Stimulated activated naive CD8-positive, alpha-beta T cell treated with anti-CD3 and anti-CD28 coated beads, Interleukin-15, Interleukin-2, amounts not matched to agents 100 ng/mL and 50 ng/mL, for 24 hours (primary cell): ENCODE data around the gene UGT1A5.
"Not testable (repeated sequence)": the region's sequence is repeated elsewhere in the genome, so short reads cannot be mapped to it uniquely, and the experiment has no call there.

Experiments used
- H3K27ac Mint-ChIP-seq: one replicate; pipeline ENCODE4 v1.8.0; 2021; ENCODE audit warnings: mild to moderate bottlenecking, mixed read lengths
- H3K27me3 Mint-ChIP-seq: one replicate; pipeline ENCODE4 v1.8.0; 2021; ENCODE audit warnings: mixed read lengths
- H3K36me3 Mint-ChIP-seq: one replicate; pipeline ENCODE4 v1.8.0; 2021; ENCODE audit warnings: low read depth, mixed read lengths
- H3K4me1 Mint-ChIP-seq: one replicate; pipeline ENCODE4 v1.8.0; 2021; ENCODE audit warnings: low read depth, mixed read lengths
- H3K4me3 Mint-ChIP-seq: one replicate; pipeline ENCODE4 v1.8.0; 2021; ENCODE audit warnings: mild to moderate bottlenecking, mixed read lengths
- H3K9me3 Mint-ChIP-seq: one replicate; pipeline ENCODE4 v1.8.0; 2021; ENCODE audit warnings: mixed read lengths

UGT1A5 gene

DNA sequence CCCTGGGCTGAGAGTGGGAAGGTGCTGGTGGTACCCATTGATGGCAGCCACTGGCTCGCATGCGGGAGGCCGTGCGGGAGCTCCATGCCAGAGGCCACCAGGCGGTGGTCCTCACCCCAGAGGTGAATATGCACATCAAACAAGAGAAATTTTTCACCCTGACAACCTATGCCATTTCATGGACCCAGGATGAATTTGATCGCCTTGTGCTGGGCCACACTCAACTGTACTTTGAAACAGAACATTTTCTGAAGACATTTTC is 34.5 kb downstream of the UGT1A5 start:
- H3K4me3 Mint-ChIP-seq = no peak overlapping the region
- H3K27me3 Mint-ChIP-seq = peaks cover 13% of the 10 kb centered on the region
- H3K36me3 Mint-ChIP-seq = no peaks in the 10 kb centered on the region
- no peaks in the 10 kb centered on the region for H3K4me1 Mint-ChIP-seq
- H3K9me3 Mint-ChIP-seq = peaks cover 11% of the 10 kb centered on the region
- H3K27ac Mint-ChIP-seq = no peak overlapping the region

- H3K4me1 Mint-ChIP-seq, H3K36me3 Mint-ChIP-seq, H3K4me3 Mint-ChIP-seq, H3K27ac Mint-ChIP-seq: not testable (repeated sequence)
- Mint-ChIP-seq H3K9me3 (peaks cover 11% of the 10 kb centered on the region), H3K27me3 (peaks cover 19% of the 10 kb centered on the region)
Observed at GRCh38 chr2:233750689-233751088, 38.0 kb downstream of the UGT1A5 start.

DNA sequence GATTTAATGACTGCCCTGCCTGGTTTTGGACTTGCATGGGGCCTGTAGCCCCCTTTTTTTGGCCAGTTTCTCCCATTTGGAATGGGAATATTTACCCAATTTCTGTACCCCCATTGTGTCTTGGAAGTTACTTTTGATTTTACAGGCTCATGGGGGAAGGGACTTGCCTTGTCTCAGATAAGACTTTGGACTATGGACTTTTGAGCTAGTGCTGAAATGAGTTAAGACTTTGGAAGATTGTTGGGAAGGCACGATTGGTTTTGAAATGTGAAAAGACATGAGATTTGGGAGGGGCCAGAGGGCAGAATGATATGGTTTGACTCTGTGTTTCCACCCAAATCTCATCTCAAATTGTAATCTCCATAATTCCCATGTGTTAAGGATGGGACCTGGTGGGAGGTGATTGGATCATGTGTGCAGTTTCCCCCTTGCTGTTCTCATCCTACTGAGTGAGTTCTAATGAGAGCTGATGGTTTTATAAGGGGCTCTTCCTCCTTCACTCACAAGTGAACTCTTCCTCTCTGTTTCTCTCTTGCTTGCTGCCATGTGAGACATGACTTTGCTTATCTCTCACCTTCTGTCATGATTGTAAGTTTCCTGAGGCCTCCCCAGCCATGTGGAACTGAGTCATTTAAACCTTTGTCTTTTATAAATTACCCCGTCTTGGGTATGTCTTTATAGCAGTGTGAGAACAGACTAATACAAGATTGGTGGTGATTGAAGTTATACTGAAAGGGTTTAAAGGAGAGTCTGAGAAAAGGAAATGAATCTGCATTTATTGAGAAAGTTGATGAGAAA is 38.7 kb downstream of the UGT1A5 start:
- Mint-ChIP-seq H3K27me3 (peaks cover 19% of the 10 kb centered on the region), H3K9me3 (peaks cover 11% of the 10 kb centered on the region)
- not testable (repeated sequence) for H3K36me3 Mint-ChIP-seq, H3K27ac Mint-ChIP-seq, H3K4me1 Mint-ChIP-seq, H3K4me3 Mint-ChIP-seq

DNA sequence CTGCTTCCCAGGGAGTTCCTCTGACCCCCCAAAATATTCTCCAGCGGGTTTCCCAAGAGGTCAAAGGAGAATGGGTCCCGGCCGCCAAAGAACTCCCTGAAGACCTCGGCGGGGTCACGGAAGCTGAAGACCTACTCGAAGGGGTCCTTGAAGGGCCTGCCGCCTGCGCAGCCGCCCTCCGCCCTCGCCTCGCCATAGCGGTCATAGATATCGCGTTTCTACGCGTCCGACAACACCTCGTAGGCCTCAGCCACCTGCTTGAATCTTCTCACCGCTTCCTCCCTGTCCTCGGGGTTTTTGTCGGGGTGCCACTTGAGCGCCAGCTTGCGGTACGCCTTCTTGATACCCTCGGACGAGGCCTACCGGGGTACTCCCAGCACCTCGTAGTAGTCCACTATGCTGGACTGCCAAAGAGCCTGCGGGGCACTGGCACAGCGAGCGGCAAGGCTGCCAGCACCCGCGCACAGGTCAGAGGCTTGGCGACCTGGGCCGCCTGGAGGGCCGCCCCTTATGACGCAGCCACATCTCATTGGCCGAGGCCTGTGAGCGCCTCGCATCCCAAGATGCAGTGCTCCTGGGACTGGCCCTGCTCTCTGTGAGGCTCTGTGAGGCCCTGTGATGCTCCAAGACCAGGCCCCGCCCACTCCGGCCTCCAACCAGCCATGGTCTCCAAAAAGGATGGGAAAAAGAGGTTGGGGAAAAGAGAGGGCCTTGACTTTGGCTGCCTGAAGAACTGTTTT is 42.3 kb downstream of the UGT1A5 start:
- H3K9me3 Mint-ChIP-seq = peaks cover 7% of the 10 kb centered on the region
- H3K4me1 Mint-ChIP-seq = no peaks in the 10 kb centered on the region
- peaks cover 6% of the 10 kb centered on the region for H3K27me3 Mint-ChIP-seq
- no peak overlapping the region for H3K4me3 Mint-ChIP-seq
- H3K36me3 Mint-ChIP-seq = no peaks in the 10 kb centered on the region
- H3K27ac Mint-ChIP-seq = no peak overlapping the region

DNA sequence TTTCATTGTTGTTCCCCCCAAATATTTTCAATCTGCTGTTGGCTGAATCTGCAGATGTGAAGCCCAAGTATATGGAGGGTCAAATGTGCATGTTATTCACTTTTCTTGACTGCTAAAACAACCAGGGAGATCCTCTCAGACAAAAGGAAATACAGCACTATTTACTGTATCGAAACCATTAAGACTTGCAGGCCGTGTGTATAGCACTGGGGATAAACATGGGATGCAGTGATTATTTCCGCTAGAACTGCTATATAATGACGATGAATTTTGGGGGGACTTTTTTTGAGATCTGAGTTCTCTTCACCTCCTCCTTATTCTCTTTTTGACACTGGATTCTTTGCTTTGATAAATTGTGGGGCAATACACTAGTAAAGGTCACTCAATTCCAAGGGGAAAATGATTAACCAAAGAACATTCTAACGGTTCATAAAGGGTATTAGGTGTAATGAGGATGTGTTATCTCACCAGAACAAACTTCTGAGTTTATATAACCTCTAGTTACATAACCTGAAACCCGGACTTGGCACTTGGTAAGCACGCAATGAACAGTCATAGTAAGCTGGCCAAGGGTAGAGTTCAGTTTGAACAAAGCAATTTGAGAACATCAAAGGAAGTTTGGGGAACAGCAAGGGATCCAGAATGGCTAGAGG is 43.8 kb downstream of the UGT1A5 start:
- Mint-ChIP-seq H3K27me3 (peaks cover 6% of the 10 kb centered on the region), H3K36me3 (no peaks in the 10 kb centered on the region), H3K9me3 (peaks cover 2% of the 10 kb centered on the region), H3K4me3 (no peak overlapping the region), H3K4me1 (no peaks in the 10 kb centered on the region), H3K27ac (no peak overlapping the region)

DNA sequence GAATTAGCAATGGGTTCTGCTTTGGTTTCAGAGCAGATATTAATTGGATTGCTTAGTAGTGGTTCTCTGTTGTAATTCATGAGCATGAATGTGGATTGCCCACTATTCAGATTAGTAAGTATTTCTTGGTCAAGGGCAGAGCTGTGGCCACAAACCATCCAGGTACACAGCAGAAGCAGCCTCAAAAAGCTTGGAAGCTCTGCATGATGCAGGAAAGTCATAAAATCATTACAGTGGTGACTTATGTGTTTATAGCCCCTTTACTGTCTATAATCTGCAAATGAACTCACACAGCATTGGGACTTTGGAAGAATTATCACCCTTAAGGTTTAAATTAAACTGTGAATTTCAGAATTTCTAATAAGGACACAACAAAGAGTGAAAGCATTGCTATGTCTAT is 45.4 kb downstream of the UGT1A5 start:
- Mint-ChIP-seq H3K36me3 (no peaks in the 10 kb centered on the region), H3K4me1 (no peaks in the 10 kb centered on the region), H3K4me3 (no peak overlapping the region), H3K9me3 (no peaks in the 10 kb centered on the region), H3K27me3 (peaks cover 4% of the 10 kb centered on the region), H3K27ac (no peak overlapping the region)

GRCh38 chr2:233758849-233759248 is 46.1 kb downstream of the UGT1A5 start:
- Mint-ChIP-seq H3K4me3 (no peak overlapping the region), H3K27ac (no peak overlapping the region), H3K27me3 (peaks cover 11% of the 10 kb centered on the region), H3K36me3 (no peaks in the 10 kb centered on the region), H3K9me3 (no peaks in the 10 kb centered on the region), H3K4me1 (no peaks in the 10 kb centered on the region)

- Mint-ChIP-seq H3K4me1 (no peaks in the 10 kb centered on the region), H3K36me3 (no peaks in the 10 kb centered on the region), H3K27ac (no peak within 1 kb of the TSS), H3K4me3 (no peak within 1 kb of the TSS), H3K27me3 (peaks cover 20% of the 10 kb centered on the region), H3K9me3 (no peaks in the 10 kb centered on the region)
Observed at GRCh38 chr2:233760043-233760442, 47.3 kb downstream of the UGT1A5 start, which contains the start of gene UGT1A1. Gene UGT1A1, plus strand, starts transcription at chr2:233760270. Its CDS starts 18 bp downstream, at chr2:233760288.

- no peaks in the 10 kb centered on the region for H3K9me3 Mint-ChIP-seq
- H3K27ac Mint-ChIP-seq = no peak overlapping the region
- H3K4me1 Mint-ChIP-seq = no peaks in the 10 kb centered on the region
- no peaks in the 10 kb centered on the region for H3K36me3 Mint-ChIP-seq
- no peak overlapping the region for H3K4me3 Mint-ChIP-seq
- H3K27me3 Mint-ChIP-seq = peaks cover 23% of the 10 kb centered on the region
Observed at GRCh38 chr2:233761040-233761769, 48.5 kb downstream of the UGT1A5 start.

GRCh38 chr2:233764264-233764663 is 51.6 kb downstream of the UGT1A5 start:
- no peaks in the 10 kb centered on the region for H3K9me3 Mint-ChIP-seq
- H3K4me1 Mint-ChIP-seq = no peaks in the 10 kb centered on the region
- peaks cover 34% of the 10 kb centered on the region for H3K27me3 Mint-ChIP-seq
- no peak overlapping the region for H3K27ac Mint-ChIP-seq
- H3K4me3 Mint-ChIP-seq = no peak overlapping the region
- no peaks in the 10 kb centered on the region for H3K36me3 Mint-ChIP-seq

DNA sequence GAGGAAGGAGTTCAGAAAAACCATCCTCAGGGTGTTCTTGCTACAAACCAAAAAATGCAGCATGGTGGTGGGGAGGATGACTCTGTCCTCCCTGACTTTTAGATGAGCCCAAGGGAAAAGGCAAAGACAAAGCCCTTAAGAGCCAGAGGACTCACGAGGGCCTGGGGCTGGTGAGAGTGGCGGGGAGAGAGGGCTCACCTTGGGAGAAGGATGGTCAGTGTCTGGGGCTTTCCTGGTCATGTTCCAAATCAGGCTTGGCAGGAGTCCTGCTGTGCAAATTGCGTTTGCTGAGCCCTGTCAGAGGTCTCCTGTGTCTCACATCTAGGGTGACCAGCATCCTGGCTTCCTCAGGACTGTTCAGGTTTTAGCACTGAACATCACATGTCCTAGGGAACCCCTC is 52.1 kb downstream of the UGT1A5 start:
- Mint-ChIP-seq H3K27me3 (peaks cover 36% of the 10 kb centered on the region), H3K9me3 (no peaks in the 10 kb centered on the region), H3K27ac (no peak overlapping the region), H3K4me3 (no peak overlapping the region), H3K4me1 (no peaks in the 10 kb centered on the region), H3K36me3 (no peaks in the 10 kb centered on the region)

DNA sequence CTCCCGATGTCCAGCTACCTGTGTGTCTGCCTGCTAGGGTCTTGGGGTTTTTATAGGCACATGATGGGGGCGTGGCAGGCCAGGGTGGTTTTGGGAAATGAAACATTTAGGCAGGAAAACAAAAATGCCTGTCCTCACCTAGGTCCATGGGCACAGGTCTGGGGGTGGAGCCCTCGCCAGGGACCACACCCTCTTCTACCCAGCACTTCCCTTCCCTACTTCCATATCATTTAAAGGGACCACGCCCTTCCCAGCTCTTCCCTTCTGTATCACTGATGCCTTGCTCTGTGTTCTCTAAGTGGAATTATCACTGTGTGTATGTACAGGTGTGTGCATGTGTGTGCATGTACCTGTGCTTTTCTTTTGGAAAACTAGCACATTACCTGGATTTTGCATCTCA is 53.7 kb downstream of the UGT1A5 start:
- Mint-ChIP-seq H3K27ac (no peak overlapping the region), H3K27me3 (peaks cover 36% of the 10 kb centered on the region), H3K4me3 (no peak overlapping the region), H3K4me1 (no peaks in the 10 kb centered on the region), H3K36me3 (no peaks in the 10 kb centered on the region), H3K9me3 (no peaks in the 10 kb centered on the region)

DNA sequence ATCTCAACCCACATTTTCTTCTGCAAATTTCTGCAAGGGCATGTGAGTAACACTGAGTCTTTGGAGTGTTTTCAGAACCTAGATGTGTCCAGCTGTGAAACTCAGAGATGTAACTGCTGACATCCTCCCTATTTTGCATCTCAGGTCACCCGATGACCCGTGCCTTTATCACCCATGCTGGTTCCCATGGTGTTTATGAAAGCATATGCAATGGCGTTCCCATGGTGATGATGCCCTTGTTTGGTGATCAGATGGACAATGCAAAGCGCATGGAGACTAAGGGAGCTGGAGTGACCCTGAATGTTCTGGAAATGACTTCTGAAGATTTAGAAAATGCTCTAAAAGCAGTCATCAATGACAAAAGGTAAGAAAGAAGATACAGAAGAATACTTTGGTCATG is 55.4 kb downstream of the UGT1A5 start:
- no peak overlapping the region for H3K4me3 Mint-ChIP-seq
- H3K27me3 Mint-ChIP-seq = peaks cover 32% of the 10 kb centered on the region
- H3K9me3 Mint-ChIP-seq = no peaks in the 10 kb centered on the region
- H3K27ac Mint-ChIP-seq = no peak overlapping the region
- H3K4me1 Mint-ChIP-seq = no peaks in the 10 kb centered on the region
- no peaks in the 10 kb centered on the region for H3K36me3 Mint-ChIP-seq

- Mint-ChIP-seq H3K36me3 (no peaks in the 10 kb centered on the region), H3K4me3 (no peak overlapping the region), H3K4me1 (no peaks in the 10 kb centered on the region), H3K27ac (no peak overlapping the region), H3K9me3 (no peaks in the 10 kb centered on the region), H3K27me3 (peaks cover 20% of the 10 kb centered on the region)
Observed at GRCh38 chr2:233769260-233769659, 56.6 kb downstream of the UGT1A5 start.

DNA sequence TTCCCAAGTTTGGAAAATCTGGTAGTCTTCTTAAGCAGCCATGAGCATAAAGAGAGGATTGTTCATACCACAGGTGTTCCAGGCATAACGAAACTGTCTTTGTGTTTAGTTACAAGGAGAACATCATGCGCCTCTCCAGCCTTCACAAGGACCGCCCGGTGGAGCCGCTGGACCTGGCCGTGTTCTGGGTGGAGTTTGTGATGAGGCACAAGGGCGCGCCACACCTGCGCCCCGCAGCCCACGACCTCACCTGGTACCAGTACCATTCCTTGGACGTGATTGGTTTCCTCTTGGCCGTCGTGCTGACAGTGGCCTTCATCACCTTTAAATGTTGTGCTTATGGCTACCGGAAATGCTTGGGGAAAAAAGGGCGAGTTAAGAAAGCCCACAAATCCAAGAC is 59.4 kb downstream of the UGT1A5 start:
- no peak overlapping the region for H3K4me3 Mint-ChIP-seq
- no peaks in the 10 kb centered on the region for H3K36me3 Mint-ChIP-seq
- H3K27me3 Mint-ChIP-seq = peaks cover 18% of the 10 kb centered on the region
- H3K27ac Mint-ChIP-seq = no peak overlapping the region
- H3K9me3 Mint-ChIP-seq = peaks cover 11% of the 10 kb centered on the region
- H3K4me1 Mint-ChIP-seq = no peaks in the 10 kb centered on the region
